ENCODE measurements around the gene DAPK3.

DAPK3 gene

DNA sequence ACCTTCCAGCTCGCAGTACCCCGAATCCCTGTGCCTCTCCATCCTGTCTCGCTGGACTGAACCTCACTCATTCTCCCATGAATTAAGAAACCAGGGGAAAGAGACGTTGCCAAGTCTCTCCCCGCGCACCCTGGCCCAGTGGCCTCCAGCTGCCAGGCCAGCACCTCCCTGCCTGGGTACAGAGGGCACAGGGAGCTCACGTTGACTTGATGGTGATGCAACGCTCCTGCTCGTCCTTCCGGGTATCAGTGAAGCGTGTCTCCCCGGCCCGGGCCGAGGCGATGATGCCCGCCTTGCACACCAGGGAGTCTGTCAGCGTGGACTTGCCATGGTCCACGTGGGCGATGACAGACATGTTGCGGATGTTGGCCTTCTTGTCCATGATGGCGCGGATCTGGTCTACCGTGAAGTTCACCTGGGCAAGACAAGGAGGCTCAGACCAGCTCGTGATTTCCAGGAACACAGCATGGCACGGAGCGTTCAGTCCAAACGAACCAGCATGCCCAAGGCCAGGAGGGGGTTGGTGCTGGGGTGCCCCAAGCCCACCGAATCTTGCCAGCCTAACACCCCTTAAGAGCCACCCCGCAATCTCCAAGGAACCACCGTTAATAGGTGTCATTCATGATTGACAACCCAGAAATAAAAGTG, 13.2 kb upstream of the DAPK3 start:
- TF ChIP-seq, protein P1, sequence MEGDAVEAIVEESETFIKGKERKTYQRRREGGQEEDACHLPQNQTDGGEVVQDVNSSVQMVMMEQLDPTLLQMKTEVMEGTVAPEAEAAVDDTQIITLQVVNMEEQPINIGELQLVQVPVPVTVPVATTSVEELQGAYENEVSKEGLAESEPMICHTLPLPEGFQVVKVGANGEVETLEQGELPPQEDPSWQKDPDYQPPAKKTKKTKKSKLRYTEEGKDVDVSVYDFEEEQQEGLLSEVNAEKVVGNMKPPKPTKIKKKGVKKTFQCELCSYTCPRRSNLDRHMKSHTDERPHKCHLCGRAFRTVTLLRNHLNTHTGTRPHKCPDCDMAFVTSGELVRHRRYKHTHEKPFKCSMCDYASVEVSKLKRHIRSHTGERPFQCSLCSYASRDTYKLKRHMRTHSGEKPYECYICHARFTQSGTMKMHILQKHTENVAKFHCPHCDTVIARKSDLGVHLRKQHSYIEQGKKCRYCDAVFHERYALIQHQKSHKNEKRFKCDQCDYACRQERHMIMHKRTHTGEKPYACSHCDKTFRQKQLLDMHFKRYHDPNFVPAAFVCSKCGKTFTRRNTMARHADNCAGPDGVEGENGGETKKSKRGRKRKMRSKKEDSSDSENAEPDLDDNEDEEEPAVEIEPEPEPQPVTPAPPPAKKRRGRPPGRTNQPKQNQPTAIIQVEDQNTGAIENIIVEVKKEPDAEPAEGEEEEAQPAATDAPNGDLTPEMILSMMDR (conservative IDR thresholded peaks at IDR 0.05; ENCODE audit: low read depth, low read length), result no peak
- no peak for DNase-seq (ENCODE audit: low read depth)
- H3K4me3 ChIP-seq (ENCODE audit: low read length), result peak overlapping the region; percentile 100

DNA sequence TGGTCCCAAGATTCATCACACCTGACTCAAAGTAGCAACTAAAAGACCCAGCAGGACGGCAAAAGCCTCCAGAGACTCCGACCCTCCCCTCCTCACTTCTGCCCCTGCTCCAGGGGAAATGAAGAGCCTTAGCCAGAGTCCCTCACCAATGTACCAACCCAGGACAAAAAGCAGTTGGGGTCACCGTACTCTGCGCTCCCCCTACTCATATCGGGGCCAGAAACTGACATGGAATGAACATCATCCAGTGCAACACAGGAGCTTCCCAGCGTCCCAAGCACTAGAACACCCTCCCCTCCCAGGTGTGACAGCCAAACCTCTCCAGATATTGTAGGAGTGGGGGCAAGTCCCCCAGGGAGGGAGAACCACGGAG, 12.6 kb upstream of the DAPK3 start:
- H3K4me3 ChIP-seq (ENCODE audit: low read length), result peak overlapping the region; percentile 100
- TF ChIP-seq, protein P1 (conservative IDR thresholded peaks at IDR 0.05; ENCODE audit: low read depth, low read length), result no peak
- no peak for DNase-seq (ENCODE audit: low read depth)

DNA sequence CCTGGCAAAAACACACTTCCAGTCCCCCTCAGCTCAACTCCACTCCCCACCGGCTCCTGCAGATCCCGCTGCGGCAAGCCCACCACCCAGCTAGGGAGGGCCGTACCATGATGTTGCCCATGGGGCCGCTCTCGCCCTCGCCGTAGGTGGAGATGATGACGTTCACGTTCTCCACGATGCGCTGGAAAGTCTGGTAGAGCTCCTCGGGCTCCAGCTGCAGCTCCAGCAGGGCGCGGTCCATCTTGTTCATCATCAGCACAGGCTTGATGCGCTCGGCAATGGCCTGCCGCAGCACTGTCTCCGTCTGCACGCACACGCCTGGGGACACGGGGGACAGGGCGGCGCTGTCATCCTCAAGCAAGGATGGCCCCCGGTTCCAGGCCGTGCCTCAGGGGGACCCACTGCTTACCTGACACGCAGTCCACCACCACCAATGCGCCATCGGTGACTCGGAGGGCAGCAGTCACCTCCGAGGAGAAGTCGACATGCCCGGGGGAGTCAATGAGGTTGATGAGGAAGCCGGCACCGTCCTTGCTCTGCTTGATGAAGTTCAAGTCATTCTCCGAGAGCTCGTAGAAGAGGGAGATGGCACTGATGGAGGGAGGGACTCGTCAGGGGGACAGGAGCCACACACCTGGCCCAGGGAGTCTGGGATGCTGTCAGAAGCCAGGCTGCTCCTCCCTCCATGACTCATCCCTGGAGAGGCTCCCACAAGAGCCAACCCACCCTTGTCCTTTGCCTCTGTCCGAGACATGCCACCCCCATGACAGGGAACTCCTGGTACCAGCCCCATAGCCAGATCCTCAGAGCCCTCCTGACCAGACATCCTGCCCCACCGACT, 12.0 kb upstream of the DAPK3 start:
- TF ChIP-seq, protein P1 (conservative IDR thresholded peaks at IDR 0.05; ENCODE audit: low read depth, low read length), result no peak

GRCh38 chr19:3981736-3982681, 11.1 kb upstream of the DAPK3 start:
- DNase-seq (ENCODE audit: low read depth), result no peak
- TF ChIP-seq, protein P1 (conservative IDR thresholded peaks at IDR 0.05; ENCODE audit: low read depth, low read length), result no peak
- peak overlapping the region; percentile 4 for H3K4me3 ChIP-seq (ENCODE audit: low read length)

More for the DNA sequence above, 12.0 kb upstream of the DAPK3 start:
- peak overlapping the region; percentile 100 for H3K4me3 ChIP-seq (ENCODE audit: low read length)
- no peak for DNase-seq (ENCODE audit: low read depth)

- DNase-seq (ENCODE audit: low read depth), result no peak
- TF ChIP-seq, protein P1 (conservative IDR thresholded peaks at IDR 0.05; ENCODE audit: low read depth, low read length), result no peak
- H3K4me3 ChIP-seq (ENCODE audit: low read length), result no peak overlapping the region
These were observed 10.5 kb upstream of the DAPK3 start for GRCh38 chr19:3981373-3981735.

- no peak for DNase-seq (ENCODE audit: low read depth)
- TF ChIP-seq, protein P1 (conservative IDR thresholded peaks at IDR 0.05; ENCODE audit: low read depth, low read length), result no peak
- no peak overlapping the region for H3K4me3 ChIP-seq (ENCODE audit: low read length)
These were observed 9.7 kb upstream of the DAPK3 start for GRCh38 chr19:3980353-3981251.
